Measurements from ENCODE around the gene CRACDL.

DNA sequence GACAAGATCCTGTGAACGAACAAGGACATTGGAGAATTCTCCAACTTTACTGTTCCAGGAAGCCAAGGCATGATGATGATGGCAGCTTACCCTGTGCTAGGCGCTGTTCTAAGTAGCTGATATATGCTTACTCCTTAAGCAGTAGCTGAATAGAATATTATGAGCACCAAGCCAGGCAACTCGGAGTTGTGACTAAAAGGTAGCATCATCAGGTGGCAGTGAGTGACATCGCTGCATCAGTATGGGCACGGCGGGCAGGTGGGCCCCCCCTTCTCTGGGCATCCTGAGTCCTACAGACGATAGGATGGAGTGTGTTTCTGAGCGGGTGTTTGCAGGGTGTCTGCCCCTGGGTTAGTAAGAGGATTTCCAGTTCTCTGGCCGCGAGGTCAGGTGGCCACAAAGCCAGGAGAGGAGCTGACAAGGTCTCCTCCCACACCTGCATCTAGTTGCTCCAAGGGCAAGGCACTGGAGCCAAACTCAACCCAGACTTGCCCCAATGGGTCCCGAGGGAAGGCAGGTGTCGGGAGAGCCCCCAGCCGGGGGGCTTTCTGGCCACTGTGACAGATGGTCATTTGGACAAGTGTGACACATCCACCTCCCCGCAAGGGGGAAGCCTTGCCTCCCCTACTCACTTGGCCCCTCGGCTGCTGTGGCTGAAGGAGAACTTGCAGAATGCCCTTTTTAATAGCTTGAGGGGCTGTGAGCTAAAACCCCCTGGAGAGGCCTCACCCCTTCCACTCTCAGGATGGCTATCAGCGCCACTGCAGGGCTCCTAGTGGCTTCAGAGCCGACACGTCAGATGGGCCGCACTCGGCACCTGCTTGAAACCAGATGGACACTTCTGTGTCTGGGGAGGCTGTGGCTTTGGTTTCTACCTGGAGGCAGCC is 55.5 kb downstream of the CRACDL start:
- TF ChIP-seq, protein P1, sequence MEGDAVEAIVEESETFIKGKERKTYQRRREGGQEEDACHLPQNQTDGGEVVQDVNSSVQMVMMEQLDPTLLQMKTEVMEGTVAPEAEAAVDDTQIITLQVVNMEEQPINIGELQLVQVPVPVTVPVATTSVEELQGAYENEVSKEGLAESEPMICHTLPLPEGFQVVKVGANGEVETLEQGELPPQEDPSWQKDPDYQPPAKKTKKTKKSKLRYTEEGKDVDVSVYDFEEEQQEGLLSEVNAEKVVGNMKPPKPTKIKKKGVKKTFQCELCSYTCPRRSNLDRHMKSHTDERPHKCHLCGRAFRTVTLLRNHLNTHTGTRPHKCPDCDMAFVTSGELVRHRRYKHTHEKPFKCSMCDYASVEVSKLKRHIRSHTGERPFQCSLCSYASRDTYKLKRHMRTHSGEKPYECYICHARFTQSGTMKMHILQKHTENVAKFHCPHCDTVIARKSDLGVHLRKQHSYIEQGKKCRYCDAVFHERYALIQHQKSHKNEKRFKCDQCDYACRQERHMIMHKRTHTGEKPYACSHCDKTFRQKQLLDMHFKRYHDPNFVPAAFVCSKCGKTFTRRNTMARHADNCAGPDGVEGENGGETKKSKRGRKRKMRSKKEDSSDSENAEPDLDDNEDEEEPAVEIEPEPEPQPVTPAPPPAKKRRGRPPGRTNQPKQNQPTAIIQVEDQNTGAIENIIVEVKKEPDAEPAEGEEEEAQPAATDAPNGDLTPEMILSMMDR (IDR thresholded peaks at IDR 0.05) = no peak
- TF ChIP-seq POLR2A (IDR thresholded peaks at IDR 0.05) = no peak

Data from adrenal gland (tissue), 5 donors.